Tibial nerve (tissue), 4 donors: Measurements from ENCODE around the gene USP46. TPM values are rescaled to one million over a fixed set of nuclear protein-coding genes. Genes with fewer than 3 reads are reported as not detected.

Experiments used
- DNase-seq, 2 donors: peaks; one replicate each; pipeline ENCODE4 v3.0.0-alpha.2; 2019; ENCODE audit warnings: low spot score in 2 of 2
- H3K27ac ChIP-seq, 4 donors: fragments of 200-600 bp; sonication (generic) in 3 of 4; one replicate each; pipeline ENCODE4 v1.5.1; 2017 to 2019; ENCODE audit warnings: mild to moderate bottlenecking in 1 of 4
- H3K27me3 ChIP-seq, 2 donors: fragments of 200-600 bp; sonication (generic) in 1 of 2; one replicate each; pipeline versions ENCODE4 v1.5.1 to v1.6.0; 2017 to 2019
- H3K36me3 ChIP-seq, 3 donors: fragments of 200-600 bp; sonication (generic); one replicate each; pipeline ENCODE4 v1.5.1; 2018 to 2019
- H3K4me1 ChIP-seq, 4 donors: fragments of 200-600 bp; sonication (generic) in 3 of 4; one replicate each; pipeline ENCODE4 v1.5.1; 2017 to 2019
- H3K4me3 ChIP-seq, 4 donors: fragments of 200-600 bp; sonication (generic) in 3 of 4; one replicate each; pipeline ENCODE4 v1.5.1; 2017 to 2019; ENCODE audit warnings: mild to moderate bottlenecking in 1 of 4, moderate library complexity in 1 of 4
- H3K9me3 ChIP-seq, 4 donors: fragments of 200-600 bp; sonication (generic) in 3 of 4; one replicate each; pipeline ENCODE4 v1.5.1; 2017 to 2019
- EP300 ChIP-seq, 2 donors: sonication (generic); formaldehyde crosslinking; IDR thresholded peaks; one replicate each; pipeline ENCODE4 v1.6.1; 2017; ENCODE audit warnings: antibody characterized with exemption in 2 of 2, mild to moderate bottlenecking in 1 of 2
- POLR2A ChIP-seq, 2 donors: fragments of 450-650 bp; IDR thresholded peaks; one replicate each; pipeline ENCODE4 v1.6.1; 2017; ENCODE audit warnings: antibody characterized with exemption in 2 of 2, mild to moderate bottlenecking in 2 of 2, moderate library complexity in 2 of 2
- WGBS, 2 donors: methylation state at CpG; one replicate each; pipeline ENCODE4 v1.1.5; 2018; 5-methylcytosine and 5-hydroxymethylcytosine counted together
- total RNA-seq, 4 donors: library from RNA; depleted of rRNA; stranded (reverse); fragments of >200 nt; gene quantifications; one replicate each; pipeline ENCODE4 v1.1.0, GENCODE V29; 2016
- TF ChIP-seq, protein P1 (sequence below), 5 experiments: fragments of 200-600 bp in 3 of 5; fragments of 450-650 bp in 2 of 5; sonication (generic) in 3 of 5; IDR thresholded peaks; one replicate each; pipeline ENCODE4 v1.5.1; 2016 to 2019; ENCODE audit warnings: antibody characterized with exemption in 5 of 5, mild to moderate bottlenecking in 3 of 5, moderate library complexity in 2 of 5

The USP46 gene
- total RNA-seq, 4 donors from 2014 or later: 28.2 to 55.5 (median 37.9) TPM

DNA sequence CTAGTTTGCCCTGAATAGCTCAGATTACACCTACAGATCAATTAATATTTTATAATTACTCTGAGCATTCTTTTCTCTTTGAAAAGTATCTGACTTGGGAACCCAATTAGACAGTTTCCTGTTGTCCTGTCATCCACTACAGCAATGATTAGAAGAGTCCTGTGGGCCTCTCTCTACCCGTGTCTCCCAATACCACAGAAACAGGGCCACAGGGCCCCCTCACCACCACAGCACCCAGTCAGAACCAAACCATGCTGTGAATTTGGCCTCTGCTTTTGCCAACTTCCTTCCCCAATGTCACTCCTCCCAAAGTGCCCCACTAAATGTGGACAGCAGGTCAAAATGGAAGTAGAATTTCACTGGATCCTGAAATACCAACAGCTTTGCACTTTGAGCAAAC lies 10.3 kb downstream of the USP46 start:
- Histone ChIP-seq H3K36me3 (peaks cover 0 to 11% (median 0%) of the 10 kb centered on the region in 3 donors), H3K9me3 (no peaks in the 10 kb centered on the region), H3K27ac (no peak overlapping the region), H3K27me3 (no peaks in the 10 kb centered on the region), H3K4me1 (peaks cover 0 to 13% (median 0%) of the 10 kb centered on the region in 4 donors), H3K4me3 (no peak overlapping the region)
- DNase-seq: no peak
- WGBS, 2 donors: 82 to 86% methylated on average over 1 of the region's 1 CpG
- TF ChIP-seq, protein P1, sequence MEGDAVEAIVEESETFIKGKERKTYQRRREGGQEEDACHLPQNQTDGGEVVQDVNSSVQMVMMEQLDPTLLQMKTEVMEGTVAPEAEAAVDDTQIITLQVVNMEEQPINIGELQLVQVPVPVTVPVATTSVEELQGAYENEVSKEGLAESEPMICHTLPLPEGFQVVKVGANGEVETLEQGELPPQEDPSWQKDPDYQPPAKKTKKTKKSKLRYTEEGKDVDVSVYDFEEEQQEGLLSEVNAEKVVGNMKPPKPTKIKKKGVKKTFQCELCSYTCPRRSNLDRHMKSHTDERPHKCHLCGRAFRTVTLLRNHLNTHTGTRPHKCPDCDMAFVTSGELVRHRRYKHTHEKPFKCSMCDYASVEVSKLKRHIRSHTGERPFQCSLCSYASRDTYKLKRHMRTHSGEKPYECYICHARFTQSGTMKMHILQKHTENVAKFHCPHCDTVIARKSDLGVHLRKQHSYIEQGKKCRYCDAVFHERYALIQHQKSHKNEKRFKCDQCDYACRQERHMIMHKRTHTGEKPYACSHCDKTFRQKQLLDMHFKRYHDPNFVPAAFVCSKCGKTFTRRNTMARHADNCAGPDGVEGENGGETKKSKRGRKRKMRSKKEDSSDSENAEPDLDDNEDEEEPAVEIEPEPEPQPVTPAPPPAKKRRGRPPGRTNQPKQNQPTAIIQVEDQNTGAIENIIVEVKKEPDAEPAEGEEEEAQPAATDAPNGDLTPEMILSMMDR (IDR thresholded peaks at IDR 0.05): no peak
- TF ChIP-seq EP300 (IDR thresholded peaks at IDR 0.05): no peak
- no peak for TF ChIP-seq POLR2A (IDR thresholded peaks at IDR 0.05)

- peaks cover 0 to 26% (median 4%) of the 10 kb centered on the region in 4 donors for H3K4me1 ChIP-seq
- TF ChIP-seq POLR2A (IDR thresholded peaks at IDR 0.05): no peak
- TF ChIP-seq EP300 (IDR thresholded peaks at IDR 0.05): no peak
- WGBS, 2 donors: 87 to 92% methylated on average over 2 of the region's 2 CpGs
- no peak overlapping the region for H3K4me3 ChIP-seq
- H3K27ac ChIP-seq: no peak overlapping the region
- DNase-seq: no peak
- peaks cover 0 to 11% (median 0%) of the 10 kb centered on the region in 3 donors for H3K36me3 ChIP-seq
- H3K9me3 ChIP-seq: no peaks in the 10 kb centered on the region
- no peaks in the 10 kb centered on the region for H3K27me3 ChIP-seq
These were observed 12.4 kb downstream of the USP46 start for GRCh38 chr4:52646741-52647140.

DNA sequence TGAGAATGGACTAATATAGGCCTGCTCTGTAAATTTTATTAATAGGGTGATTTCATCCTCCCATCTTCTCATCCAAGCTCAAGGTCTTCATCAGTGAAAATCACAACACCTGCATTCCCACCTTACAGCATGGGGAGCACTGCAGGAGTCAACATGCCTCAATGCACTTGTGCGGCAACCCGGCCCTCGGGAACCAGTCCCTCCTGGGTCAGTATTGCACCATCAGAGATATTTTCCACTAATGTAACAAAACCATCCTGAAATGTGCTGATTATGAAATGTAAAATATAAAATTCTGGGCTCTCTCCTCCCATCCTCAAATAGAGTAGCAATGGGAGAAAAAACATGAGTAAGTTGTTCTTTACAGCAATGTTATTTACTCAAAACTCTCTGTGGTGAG lies 13.0 kb downstream of the USP46 start:
- H3K4me3 ChIP-seq: no peak overlapping the region
- peaks cover 0 to 33% (median 7%) of the 10 kb centered on the region in 4 donors for H3K4me1 ChIP-seq
- H3K36me3 ChIP-seq: peaks cover 0 to 11% (median 0%) of the 10 kb centered on the region in 3 donors
- TF ChIP-seq POLR2A (IDR thresholded peaks at IDR 0.05) (no peak), EP300 (IDR thresholded peaks at IDR 0.05) (no peak)
- TF ChIP-seq, protein P1 (IDR thresholded peaks at IDR 0.05): no peak
- 93 to 97% methylated on average over 3 of the region's 3 CpGs for WGBS, 2 donors
- H3K27ac ChIP-seq: no peak overlapping the region
- no peaks in the 10 kb centered on the region for H3K27me3 ChIP-seq
- DNase-seq: no peak
- no peaks in the 10 kb centered on the region for H3K9me3 ChIP-seq

- Histone ChIP-seq H3K36me3 (peaks cover 0 to 7% (median 0%) of the 10 kb centered on the region in 3 donors), H3K4me3 (no peak overlapping the region), H3K27me3 (no peaks in the 10 kb centered on the region), H3K4me1 (peaks cover 0 to 40% (median 11%) of the 10 kb centered on the region in 4 donors), H3K9me3 (no peaks in the 10 kb centered on the region), H3K27ac (no peak overlapping the region)
- no peak for DNase-seq
- TF ChIP-seq EP300 (IDR thresholded peaks at IDR 0.05) (no peak), POLR2A (IDR thresholded peaks at IDR 0.05) (no peak)
- TF ChIP-seq, protein P1 (IDR thresholded peaks at IDR 0.05): no peak
These were observed 13.8 kb downstream of the USP46 start for GRCh38 chr4:52645300-52645699.

DNA sequence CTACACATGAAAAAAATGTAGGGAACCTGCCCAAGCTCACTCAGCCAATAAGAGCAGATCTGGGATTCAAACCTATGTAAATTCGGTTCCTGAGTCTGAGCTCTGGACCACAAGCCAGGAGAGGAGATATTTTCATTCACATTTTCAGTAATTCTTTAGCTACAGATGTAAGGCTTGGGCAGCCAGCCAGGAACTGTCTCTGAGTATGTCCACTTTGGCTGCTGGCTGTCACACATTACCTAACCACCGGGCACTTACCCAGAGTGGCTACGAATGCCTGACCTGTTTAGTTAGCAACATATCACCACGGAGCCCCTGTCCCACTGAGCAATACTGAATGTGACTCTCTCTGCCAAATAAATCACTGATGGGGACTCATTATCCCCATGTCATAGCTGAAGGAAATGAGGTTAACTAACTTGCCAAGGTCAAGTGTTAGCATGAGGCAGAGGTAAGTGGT lies 15.3 kb downstream of the USP46 start:
- DNase-seq: peak; percentile 26 to 50
- peaks cover 0 to 38% (median 11%) of the 10 kb centered on the region in 4 donors for H3K4me1 ChIP-seq
- H3K27me3 ChIP-seq: no peaks in the 10 kb centered on the region
- no peaks in the 10 kb centered on the region for H3K9me3 ChIP-seq
- H3K4me3 ChIP-seq: no peak overlapping the region
- no peak overlapping the region for H3K27ac ChIP-seq
- H3K36me3 ChIP-seq: no peaks in the 10 kb centered on the region
- WGBS, 2 donors: 30 to 54% methylated on average over 4 of the region's 4 CpGs
- TF ChIP-seq POLR2A (IDR thresholded peaks at IDR 0.05) (no peak), EP300 (IDR thresholded peaks at IDR 0.05) (no peak)
- TF ChIP-seq, protein P1 (IDR thresholded peaks at IDR 0.05): no peak

DNA sequence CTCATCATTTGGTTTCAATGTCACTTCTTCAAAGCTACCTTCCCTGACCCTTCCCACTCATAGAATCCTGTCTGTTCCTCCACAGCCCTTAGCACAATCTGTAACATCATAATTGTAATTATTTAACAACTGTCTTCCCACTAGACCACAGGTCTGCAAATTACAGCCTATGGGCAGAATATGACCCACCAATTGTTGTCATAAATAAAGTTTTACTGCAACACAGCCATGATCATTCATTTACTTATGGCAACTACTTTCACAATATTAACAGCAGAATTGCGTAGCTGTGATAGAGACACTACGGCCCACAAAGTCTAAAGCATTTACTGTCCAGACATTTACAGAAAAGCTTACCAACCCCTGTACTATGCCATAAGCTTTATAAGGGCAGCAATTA lies 15.9 kb downstream of the USP46 start:
- Histone ChIP-seq H3K27me3 (no peaks in the 10 kb centered on the region), H3K4me3 (no peak overlapping the region), H3K4me1 (peaks cover 0 to 38% (median 11%) of the 10 kb centered on the region in 4 donors), H3K36me3 (no peaks in the 10 kb centered on the region), H3K27ac (no peak overlapping the region), H3K9me3 (no peaks in the 10 kb centered on the region)
- no peak for TF ChIP-seq EP300 (IDR thresholded peaks at IDR 0.05)
- 92 to 94% methylated on average over 2 of the region's 2 CpGs for WGBS, 2 donors
- no peak for DNase-seq
